Fibroblast of upper back skin (primary cell): ENCODE results near the gene KIAA0232.
"Not testable (repeated sequence)": the region's sequence is repeated elsewhere in the genome, so short reads cannot be mapped to it uniquely, and the experiment has no call there.

Source experiments
- DNase-seq: peaks from one replicate; pipeline ENCODE4 v3.0.0-alpha.2; 2013

KIAA0232 gene

DNA sequence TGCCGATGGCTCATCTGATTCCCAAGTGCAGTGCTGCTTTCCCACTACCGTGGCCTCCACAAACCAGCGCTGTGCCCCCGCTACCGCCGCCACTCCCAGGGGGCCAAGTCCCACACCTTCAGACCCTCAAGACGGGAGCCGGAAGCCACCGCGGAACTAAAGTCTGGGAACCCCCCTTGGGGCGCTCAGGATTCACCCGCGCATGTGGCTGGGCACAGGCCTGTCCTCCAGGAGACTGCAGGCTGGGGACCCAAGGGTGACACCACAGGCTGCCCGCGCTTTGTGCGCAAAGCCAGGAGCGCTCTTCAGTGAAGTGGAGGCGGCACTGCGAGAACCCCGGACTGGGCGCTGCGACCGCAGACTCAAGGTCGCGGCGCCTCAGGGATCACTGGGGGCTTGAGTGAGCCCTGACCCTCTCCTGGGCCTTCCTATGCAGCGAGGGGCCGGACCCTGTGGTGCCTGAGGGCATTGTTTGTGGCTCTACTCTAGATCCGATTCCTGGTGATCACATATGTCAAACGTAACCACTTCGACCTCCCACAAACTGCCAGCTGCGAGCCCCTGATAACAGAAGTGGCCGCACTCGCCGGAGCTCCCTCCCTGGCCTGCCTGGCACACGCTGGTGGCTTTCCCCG is 106.7 kb downstream of the KIAA0232 start:
- DNase-seq, result no peak

DNA sequence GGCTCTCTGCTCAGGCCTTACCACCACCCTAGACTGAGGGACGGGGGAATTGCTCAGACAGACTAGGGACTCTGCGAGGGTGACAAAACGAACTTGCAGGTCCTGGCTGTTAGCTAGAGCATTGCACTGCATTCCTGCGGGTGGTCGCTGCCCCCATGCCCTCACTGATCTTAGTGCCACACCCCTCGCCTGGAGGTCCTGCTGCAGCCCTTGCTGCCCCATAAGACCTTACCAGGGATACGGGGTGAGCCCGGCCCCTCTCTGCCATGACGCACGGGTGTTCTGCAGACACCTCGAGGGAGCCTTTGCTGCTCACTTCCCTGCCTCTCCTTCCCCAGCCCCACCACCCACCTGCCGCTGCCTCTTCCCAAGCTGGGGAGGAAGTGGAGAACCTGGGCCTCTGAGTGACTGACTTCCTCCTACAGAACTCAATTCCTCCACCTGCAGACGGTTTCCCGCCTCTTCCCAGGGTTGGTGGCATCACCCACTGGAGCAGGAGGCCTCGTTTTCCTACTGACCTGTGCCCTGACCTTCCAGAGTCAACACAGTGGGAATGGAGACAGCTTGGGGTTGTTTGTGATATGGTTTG is 107.3 kb downstream of the KIAA0232 start:
- no peak for DNase-seq

GRCh38 chr4:6890358-6890757 is 107.8 kb downstream of the KIAA0232 start:
- no peak for DNase-seq

- not testable (repeated sequence) for DNase-seq
Measured at GRCh38 chr4:6890971-6891370, 108.4 kb downstream of the KIAA0232 start.

DNA sequence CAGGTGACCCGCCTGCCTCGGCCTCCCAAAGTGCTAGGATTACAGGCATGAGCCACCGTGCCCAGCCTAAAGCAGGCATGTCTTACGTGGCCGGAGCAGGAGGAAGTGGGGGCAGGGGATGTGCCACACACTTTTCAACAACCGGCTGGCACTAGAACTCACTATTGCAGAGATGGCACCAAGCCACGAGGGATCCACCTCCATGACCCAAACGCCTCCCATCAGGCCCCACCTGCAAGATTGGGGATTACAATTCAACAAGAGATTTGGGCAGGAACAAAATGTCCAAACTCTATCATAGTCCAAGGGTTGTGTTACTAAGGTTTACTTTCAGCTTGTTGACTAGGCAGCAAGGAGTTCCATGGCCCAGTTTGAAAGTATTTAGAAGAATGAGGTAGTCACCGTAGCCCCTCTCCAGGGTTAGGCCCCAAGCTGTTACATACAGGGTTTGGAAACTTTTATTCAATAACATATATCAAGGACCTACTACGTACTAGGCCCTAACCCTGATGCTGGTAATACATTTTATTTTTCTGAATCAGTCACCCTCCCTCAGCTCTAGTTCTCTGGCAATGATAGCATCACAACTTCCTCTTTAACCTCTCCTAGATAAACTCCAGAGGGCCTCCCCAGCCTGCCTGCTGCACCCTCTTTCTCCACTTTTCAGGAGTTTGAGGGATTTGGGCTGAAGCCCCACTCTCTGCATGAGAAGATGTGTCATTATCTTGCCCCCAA is 109.1 kb downstream of the KIAA0232 start:
- no peak for DNase-seq

DNA sequence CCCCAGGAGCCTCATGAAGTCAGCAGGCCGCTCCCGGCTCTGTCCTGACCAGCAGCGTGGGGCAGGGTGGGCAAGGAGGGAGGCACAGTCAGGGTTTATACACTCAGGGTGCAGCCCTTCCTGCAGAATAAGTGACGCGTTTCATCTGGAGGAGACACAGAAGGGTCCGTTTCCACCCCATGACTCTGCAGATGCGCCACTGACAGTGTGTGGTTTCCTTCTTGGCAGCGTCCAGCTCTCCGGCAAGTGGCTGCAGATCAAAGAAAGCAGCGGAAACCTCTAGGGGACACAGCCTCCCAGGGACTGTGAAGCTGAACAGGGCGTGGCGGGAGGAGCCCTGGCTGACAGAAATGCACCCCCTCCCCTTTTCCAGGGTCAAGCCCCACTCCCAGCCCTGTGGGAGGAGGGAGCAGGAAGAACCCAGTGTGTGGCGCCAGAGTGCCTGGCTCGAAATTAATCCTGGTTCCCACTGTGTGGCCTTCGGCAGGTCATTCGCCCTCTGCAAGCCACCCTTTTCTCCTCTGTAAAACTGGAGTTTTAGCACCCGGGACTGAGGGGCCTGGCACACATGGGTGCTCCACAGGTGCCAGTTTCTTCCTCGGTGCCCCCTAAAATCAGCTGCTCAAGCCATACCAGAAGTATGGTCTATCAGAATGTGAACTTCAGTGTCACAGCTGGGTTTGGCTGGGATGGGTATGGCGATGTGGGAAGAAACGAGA is 109.8 kb downstream of the KIAA0232 start:
- DNase-seq, result peak; percentile 60

DNA sequence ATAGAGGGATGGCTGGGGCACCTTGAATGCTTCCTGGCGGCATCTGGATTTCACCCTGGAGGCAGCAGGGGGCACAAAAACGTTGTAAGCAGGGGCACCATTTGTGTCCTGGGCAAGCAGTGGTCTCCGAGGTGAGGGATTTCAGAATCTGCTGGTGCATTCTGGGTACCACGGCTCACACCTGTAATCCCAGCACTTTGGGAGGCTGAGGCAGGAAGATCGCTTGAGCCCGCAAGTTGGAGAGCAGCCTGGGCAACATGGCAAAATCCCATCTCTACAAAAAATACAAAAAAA is 110.3 kb downstream of the KIAA0232 start:
- no peak for DNase-seq

- peak; percentile 45 for DNase-seq
Measured at GRCh38 chr4:6893449-6894085, 111.0 kb downstream of the KIAA0232 start.

- no peak for DNase-seq
Measured at GRCh38 chr4:6894086-6894478, 111.6 kb downstream of the KIAA0232 start.

- DNase-seq, result no peak
Measured at GRCh38 chr4:6894528-6895498, 112.3 kb downstream of the KIAA0232 start.

DNA sequence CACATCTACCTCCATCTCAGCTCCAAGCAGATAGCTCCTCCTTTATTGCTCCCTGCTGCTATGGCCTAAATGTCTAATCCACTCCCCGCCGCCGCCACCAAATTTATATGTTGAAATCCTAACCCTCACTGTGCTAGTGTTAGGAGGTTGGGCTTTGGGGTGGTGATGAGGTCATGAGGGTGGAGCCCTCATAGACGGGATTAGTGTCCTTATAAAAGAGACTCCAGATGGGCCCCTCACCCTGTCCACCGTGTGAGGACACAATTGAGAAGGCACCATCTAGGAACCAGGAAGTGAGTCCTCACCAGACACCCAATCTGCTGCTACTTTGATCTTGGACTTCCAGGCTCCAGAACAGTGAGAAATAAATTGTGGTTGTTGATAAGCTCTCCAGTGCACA is 113.5 kb downstream of the KIAA0232 start:
- DNase-seq, result no peak

GRCh38 chr4:6898763-6899162 is 116.2 kb downstream of the KIAA0232 start:
- DNase-seq, result no peak

- no peak for DNase-seq
Measured at GRCh38 chr4:6900181-6900812, 117.8 kb downstream of the KIAA0232 start.

DNA sequence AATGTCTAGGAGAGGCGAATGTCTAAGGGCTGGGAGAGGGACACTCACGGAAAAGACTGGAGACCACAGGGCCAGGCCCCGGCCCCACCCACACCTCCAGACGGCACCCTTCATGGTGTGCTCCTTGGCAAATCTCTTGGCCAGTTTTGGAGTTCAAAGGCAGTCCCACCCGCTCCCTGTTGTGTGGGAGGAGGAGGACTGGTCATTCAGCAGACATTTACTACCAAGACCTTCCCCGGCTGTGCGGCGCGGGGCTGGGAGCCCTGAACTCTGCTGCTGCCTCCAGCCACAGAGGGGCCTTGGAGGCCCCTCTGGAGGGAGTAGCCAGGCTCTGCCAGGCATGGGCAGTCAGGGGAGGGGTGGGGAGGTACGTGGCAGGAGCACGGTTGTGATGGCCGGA is 118.4 kb downstream of the KIAA0232 start:
- DNase-seq, result no peak

GRCh38 chr4:6901669-6902317 is 119.3 kb downstream of the KIAA0232 start:
- no peak for DNase-seq

- DNase-seq, result no peak
Measured at GRCh38 chr4:6902318-6903042, 120.0 kb downstream of the KIAA0232 start.

DNA sequence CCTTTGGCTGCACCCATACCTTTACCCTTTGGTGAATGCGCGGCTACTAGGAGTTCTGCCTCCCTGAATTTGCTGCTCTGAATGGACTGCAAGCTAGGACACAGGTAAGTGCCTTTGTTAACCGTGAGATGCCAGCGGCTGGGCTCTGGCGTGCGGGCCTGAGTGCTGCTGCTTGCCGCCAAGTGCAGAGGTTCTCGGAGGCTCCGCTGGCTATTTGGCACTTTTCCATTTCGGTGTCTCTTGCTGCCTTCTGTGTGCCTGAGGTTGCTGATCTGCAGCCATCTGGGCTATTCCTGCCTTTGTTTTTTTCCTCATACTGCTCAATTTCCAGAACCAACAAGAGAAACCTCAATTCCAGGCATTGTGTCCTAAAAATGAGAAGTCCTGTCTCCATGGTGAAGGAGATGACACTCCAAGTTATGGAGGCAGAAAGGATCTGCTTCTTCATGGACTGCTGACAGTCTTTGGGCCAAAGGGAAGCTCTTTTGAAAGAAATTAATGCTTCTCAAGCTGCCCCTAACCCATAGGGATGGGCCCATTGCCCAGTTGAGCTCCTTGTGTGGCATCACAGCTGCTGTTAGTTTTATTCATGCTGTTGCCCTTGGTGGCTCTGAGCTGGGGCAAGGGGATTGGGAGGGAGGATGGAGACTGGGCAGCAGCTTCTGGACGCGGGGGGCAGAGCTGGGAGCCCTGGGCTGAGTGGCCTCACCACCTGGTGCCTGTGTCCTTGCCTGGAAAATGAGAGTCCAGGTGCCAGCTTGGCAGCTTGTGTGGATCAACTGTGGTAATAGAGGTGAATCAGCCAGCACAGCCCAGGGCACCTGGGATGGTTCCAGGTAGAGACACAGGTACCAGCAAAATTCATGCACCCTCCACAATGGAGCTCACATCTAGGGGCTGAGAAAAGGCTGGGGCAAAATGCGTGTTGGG is 123.3 kb downstream of the KIAA0232 start:
- no peak for DNase-seq

DNA sequence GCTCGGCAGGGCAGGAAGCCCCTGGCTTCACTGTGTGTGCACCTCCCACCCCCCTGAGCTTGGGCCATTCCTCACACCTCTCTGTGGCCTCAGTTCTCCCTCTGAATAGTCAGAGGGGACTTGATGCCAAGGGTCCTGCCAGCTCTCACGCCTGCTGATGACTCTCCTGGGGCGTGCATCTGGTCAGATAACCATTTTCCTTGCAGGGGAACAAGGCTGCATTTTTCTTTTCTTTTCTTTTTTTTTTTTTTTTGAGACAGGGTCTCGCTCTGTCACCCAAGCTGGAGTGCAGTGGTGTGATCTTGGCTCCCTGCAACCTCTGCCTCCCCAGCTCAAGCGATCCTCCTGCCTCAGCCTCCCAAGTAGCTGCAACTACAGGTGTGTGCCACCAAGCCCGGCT is 124.0 kb downstream of the KIAA0232 start:
- not testable (repeated sequence) for DNase-seq

GRCh38 chr4:6907658-6908191 is 125.2 kb downstream of the KIAA0232 start:
- no peak for DNase-seq
